ENCODE measurements around the gene TDP2.
"Not testable (repeated sequence)": the region's sequence is repeated elsewhere in the genome, so short reads cannot be mapped to it uniquely, and the experiment has no call there.

Gene TDP2

GRCh38 chr6:24666641-24667377 is at the start of gene TDP2, which contains the start of gene ACOT13:
TSS of gene TDP2 (minus strand) at chr6:24666899. CDS start at chr6:24666862, 37 bp downstream.
TSS of gene ACOT13 (plus strand) at chr6:24667077. CDS start at chr6:24667264, 187 bp downstream.
- peak; percentile 72 for DNase-seq

GRCh38 chr6:24710519-24711303 is 44.0 kb upstream of the TDP2 start:
- no peak for DNase-seq

DNA sequence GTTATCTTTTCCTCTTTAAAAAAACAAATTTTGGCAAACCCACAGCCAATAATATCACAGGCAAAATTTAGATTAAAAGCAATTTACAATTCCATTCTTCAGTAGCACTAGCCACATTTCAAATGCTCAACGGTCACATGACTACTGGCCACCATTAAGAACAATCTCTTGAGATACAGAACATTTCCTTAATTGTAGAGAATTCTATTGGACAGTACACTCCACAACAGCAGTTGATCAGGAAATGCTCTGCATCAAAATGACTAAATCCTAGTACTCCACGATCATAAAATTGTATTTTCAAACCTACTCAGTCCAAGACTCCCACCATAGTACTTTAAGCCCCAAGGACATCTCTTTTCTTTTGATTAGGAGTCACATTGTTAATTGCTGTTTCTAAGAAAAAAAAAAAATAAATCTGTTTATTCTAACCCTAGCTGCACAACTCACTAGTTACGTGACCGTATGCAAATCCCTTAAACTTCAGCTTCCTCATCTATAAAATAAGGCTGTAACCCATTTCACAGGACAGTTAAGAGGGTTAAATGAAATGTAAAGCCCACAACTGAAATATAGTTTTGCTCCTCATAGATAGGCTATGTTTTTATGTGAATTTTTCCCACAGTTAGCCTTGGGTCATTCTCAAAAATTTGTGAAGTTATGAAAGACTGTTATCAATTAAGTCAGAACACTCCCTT is 42.5 kb upstream of the TDP2 start:
- no peak for DNase-seq

DNA sequence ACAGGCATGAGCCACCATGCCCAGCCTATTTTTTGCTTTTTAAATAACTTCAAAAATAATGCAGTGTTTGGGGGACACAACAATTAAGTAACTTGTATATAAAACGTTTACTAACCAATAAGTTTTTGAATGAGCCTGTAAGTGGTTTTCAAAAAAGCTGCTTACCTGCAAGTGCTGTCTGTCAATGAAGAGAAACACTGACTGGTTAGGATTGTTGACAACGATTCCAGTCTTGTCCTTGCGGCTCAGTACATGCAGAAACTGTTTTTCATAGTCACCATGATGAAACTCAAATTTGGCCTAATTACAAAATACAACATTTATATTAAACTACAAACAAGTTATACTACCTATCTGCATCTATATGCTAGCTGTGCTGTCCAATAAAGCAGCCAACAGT is 41.9 kb upstream of the TDP2 start:
- DNase-seq: no peak

DNA sequence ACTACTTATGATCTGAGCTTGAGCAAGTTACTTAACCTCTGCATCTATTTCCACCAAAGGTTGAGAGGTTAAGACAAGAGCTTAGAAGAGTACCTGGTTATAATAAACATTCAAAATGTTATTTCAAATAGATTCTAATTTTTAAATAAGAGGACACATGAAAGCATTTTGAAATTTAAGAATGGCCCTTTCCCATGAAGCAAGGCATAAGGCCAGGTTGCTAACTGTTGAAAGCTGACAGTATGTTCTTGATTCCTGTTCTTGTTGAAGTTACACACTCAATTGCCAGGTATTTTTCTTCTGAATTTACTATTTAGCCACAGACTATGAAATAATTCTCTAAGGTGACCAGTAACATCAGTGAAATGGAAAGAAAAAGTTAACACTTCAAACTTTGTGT is 37.8 kb upstream of the TDP2 start:
- DNase-seq: no peak

- no peak for DNase-seq
These were observed 36.1 kb upstream of the TDP2 start for GRCh38 chr6:24702720-24703282.

- no peak for DNase-seq
These were observed 33.0 kb upstream of the TDP2 start for GRCh38 chr6:24699521-24700359.

DNA sequence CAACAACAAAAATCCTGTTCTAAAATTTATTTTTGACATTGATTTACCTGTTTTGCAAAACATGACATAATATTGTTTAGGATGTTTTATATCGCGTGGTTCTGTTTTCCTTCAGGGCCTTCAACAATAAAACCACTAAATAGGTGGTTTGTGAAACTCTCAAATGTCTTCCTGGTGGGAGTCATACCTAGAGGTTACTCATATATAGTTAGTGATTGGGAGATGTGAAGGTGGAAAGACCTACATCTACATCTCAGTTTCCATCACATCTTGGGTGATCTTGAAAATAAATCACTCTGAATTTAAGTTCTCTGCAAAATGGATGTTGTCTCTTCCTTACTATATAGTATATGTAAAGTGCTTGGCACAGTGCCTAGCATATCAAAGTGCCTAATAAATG is 29.4 kb upstream of the TDP2 start:
- DNase-seq: no peak

GRCh38 chr6:24695635-24696034 is 28.9 kb upstream of the TDP2 start:
- not testable (repeated sequence) for DNase-seq

- DNase-seq: no peak
These were observed 27.5 kb upstream of the TDP2 start for GRCh38 chr6:24694198-24694597.

- no peak for DNase-seq
These were observed 26.3 kb upstream of the TDP2 start for GRCh38 chr6:24692848-24693592.

DNA sequence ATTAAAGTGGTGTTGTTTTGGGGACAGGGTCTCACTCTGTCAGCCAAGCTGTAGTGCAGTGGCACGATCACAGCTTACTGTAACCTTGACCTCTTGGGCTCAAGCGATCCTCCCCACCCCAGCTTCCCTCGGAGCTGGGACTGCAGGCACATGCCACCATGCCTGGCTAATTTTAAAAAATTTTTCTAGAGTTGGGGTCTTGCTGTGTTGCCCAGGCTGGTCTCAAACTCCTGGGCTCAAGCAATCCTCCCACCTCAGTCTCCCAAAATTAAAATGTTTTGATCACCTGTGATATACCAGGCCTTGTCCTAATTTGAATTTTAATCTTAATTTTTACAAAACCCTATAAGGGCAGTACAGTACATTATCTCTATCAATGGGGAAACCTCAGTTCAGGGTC is 25.7 kb upstream of the TDP2 start:
- DNase-seq: no peak

DNA sequence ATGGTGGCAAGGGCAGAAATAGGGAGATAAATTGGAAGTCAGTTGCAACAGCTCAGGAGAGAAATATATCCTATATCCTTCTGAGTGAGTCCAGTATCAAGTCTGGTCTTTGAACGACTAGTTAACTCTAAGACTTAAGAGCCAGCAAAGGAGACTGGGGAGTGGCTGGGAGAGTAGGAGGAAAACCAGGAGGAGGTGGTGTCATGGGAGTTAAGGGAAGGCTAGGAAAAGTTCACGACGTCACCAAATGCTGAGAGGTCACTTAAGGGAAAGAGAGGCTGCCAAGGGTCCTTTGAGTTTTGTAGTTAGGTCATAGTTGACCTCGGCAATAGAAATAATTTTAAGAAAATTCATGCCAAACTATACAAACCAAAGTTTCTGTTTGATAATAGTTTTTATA is 25.3 kb upstream of the TDP2 start:
- DNase-seq: no peak

GRCh38 chr6:24691550-24691949 is 24.9 kb upstream of the TDP2 start:
- DNase-seq: no peak

- DNase-seq: no peak
These were observed 23.9 kb upstream of the TDP2 start for GRCh38 chr6:24690593-24690992.

GRCh38 chr6:24689964-24690363 is 23.3 kb upstream of the TDP2 start:
- DNase-seq: no peak

- DNase-seq: no peak
These were observed 20.2 kb upstream of the TDP2 start for GRCh38 chr6:24686946-24687345.

- DNase-seq: no peak
These were observed 19.7 kb upstream of the TDP2 start for GRCh38 chr6:24686408-24686807.

GRCh38 chr6:24683297-24684296 is 16.9 kb upstream of the TDP2 start:
- DNase-seq: no peak

DNA sequence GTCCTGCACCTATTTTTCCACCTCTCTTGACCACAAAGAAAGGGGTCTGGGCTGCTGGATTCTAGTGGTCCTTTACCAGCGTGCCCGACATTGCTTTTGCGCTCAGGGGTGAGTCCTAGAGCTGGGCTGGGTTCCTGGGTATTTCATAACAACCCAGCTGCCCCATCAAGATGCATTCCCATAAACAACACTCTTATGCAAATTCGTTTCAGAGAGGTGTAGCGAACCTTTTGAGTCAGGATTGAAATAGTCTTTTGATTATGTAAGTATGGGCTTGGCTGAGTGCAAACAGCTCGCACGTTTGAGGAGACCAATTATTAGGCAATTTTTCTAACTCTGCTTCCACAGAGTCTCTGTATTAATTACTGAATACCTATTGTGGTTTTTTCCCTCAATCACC is 13.9 kb upstream of the TDP2 start:
- no peak for DNase-seq
